Measurements from ENCODE around the gene DLL1. TPM values are rescaled to one million over a fixed set of nuclear protein-coding genes. Genes with fewer than 3 reads are reported as not detected.

The DLL1 gene
- total RNA-seq, 4 donors from 2014 or later = 4.4 to 21.3 (median 13.4) TPM

GRCh38 chr6:170269151-170269845 lies 21.6 kb downstream of the DLL1 start:
- TF ChIP-seq CTCF (IDR thresholded peaks at IDR 0.05; ENCODE audit: low read depth) = no peak

GRCh38 chr6:170268216-170269129 lies 22.4 kb downstream of the DLL1 start:
- no peak for TF ChIP-seq CTCF (IDR thresholded peaks at IDR 0.05; ENCODE audit: low read depth)

GRCh38 chr6:170267688-170268087 lies 23.2 kb downstream of the DLL1 start:
- TF ChIP-seq CTCF (IDR thresholded peaks at IDR 0.05; ENCODE audit: low read depth) = no peak

- TF ChIP-seq CTCF (IDR thresholded peaks at IDR 0.05; ENCODE audit: low read depth) = no peak
Observed at GRCh38 chr6:170266061-170266825, 24.6 kb downstream of the DLL1 start.

- TF ChIP-seq CTCF (IDR thresholded peaks at IDR 0.05; ENCODE audit: low read depth) = no peak
Observed at GRCh38 chr6:170265655-170266054, 25.2 kb downstream of the DLL1 start.

- TF ChIP-seq CTCF (IDR thresholded peaks at IDR 0.05; ENCODE audit: low read depth) = no peak
Observed at GRCh38 chr6:170264086-170264485, 26.8 kb downstream of the DLL1 start.
